ENCODE results near the gene TEX22.

The TEX22 gene

GRCh38 chr14:105450123-105450505, 51.8 kb downstream of the TEX22 start:
- Histone ChIP-seq H4K8ac (ENCODE audit: low read length) (no peak overlapping the region), H3K27me3 (ENCODE audit: control insufficient read depth in 1 of 2, insufficient read depth in 1 of 2, low read length in 2 of 2) (no peaks in the 10 kb centered on the region), H3K4me1 (ENCODE audit: control insufficient read depth, insufficient read depth, low read depth, low read length) (peaks cover 18% of the 10 kb centered on the region), H3K4ac (ENCODE audit: low read depth in 1 of 2, low read length in 2 of 2) (no peak overlapping the region), H2BK12ac (ENCODE audit: low read length in 2 of 2) (no peak overlapping the region), H4K91ac (ENCODE audit: low read length) (no peak overlapping the region), H3K4me3 (ENCODE audit: insufficient read depth in 1 of 2, low read depth in 1 of 2, low read length in 2 of 2) (no peak overlapping the region), H3K9me3 (ENCODE audit: control insufficient read depth, low read length) (no peaks in the 10 kb centered on the region), H2BK15ac (ENCODE audit: low read depth, poor library complexity, severe bottlenecking) (no peak overlapping the region), H2BK5ac (ENCODE audit: low read depth, low read length, poor library complexity, severe bottlenecking) (no peak overlapping the region), H2BK120ac (ENCODE audit: low read depth, low read length) (no peak overlapping the region), H3K9ac (ENCODE audit: low read length) (no peak overlapping the region), H3K14ac (ENCODE audit: low read length in 2 of 2) (no peak overlapping the region), H3K23ac (ENCODE audit: low read length in 2 of 2) (no peak overlapping the region), H3K36me3 (ENCODE audit: control insufficient read depth in 1 of 2, insufficient read depth in 2 of 2, low read depth in 1 of 2, low read length in 2 of 2) (peaks cover 44 to 97% of the 10 kb centered on the region in 2 experiments), H3K4me2 (ENCODE audit: low read length, poor library complexity, severe bottlenecking) (no peak overlapping the region), H2AK5ac (ENCODE audit: low read length, severe bottlenecking) (no peak overlapping the region), H3K27ac (ENCODE audit: low read length, poor library complexity, severe bottlenecking) (no peak overlapping the region), H3K18ac (ENCODE audit: low read depth in 1 of 2, low read length in 2 of 2) (no peak overlapping the region), H3K79me1 (replicated peaks; ENCODE audit: low read length, poor library complexity, severe bottlenecking) (peaks cover 57% of the 10 kb centered on the region), H2AFZ (ENCODE audit: low read depth, low read length) (no peak overlapping the region)
- WGBS = 90% methylated on average over 22 of the region's 22 CpGs
- no peak for DNase-seq

GRCh38 chr14:105450864-105451720, 52.8 kb downstream of the TEX22 start:
- Histone ChIP-seq H3K27ac (ENCODE audit: low read length, poor library complexity, severe bottlenecking) (no peak overlapping the region), H3K9me3 (ENCODE audit: control insufficient read depth, low read length) (no peaks in the 10 kb centered on the region), H3K23ac (ENCODE audit: low read length in 2 of 2) (no peak overlapping the region), H3K36me3 (ENCODE audit: control insufficient read depth in 1 of 2, insufficient read depth in 2 of 2, low read depth in 1 of 2, low read length in 2 of 2) (peaks cover 53 to 97% of the 10 kb centered on the region in 2 experiments), H4K91ac (ENCODE audit: low read length) (no peak overlapping the region), H2AFZ (ENCODE audit: low read depth, low read length) (no peak overlapping the region), H3K18ac (ENCODE audit: low read depth in 1 of 2, low read length in 2 of 2) (no peak overlapping the region), H3K79me1 (replicated peaks; ENCODE audit: low read length, poor library complexity, severe bottlenecking) (peaks cover 54% of the 10 kb centered on the region), H3K9ac (ENCODE audit: low read length) (no peak overlapping the region), H3K27me3 (ENCODE audit: control insufficient read depth in 1 of 2, insufficient read depth in 1 of 2, low read length in 2 of 2) (no peaks in the 10 kb centered on the region), H2BK12ac (ENCODE audit: low read length in 2 of 2) (no peak overlapping the region), H3K4me3 (ENCODE audit: insufficient read depth in 1 of 2, low read depth in 1 of 2, low read length in 2 of 2) (no peak overlapping the region), H2AK5ac (ENCODE audit: low read length, severe bottlenecking) (no peak overlapping the region), H3K4ac (ENCODE audit: low read depth in 1 of 2, low read length in 2 of 2) (no peak overlapping the region), H2BK5ac (ENCODE audit: low read depth, low read length, poor library complexity, severe bottlenecking) (no peak overlapping the region), H4K8ac (ENCODE audit: low read length) (no peak overlapping the region), H3K4me2 (ENCODE audit: low read length, poor library complexity, severe bottlenecking) (no peak overlapping the region), H2BK15ac (ENCODE audit: low read depth, poor library complexity, severe bottlenecking) (no peak overlapping the region), H3K4me1 (ENCODE audit: control insufficient read depth, insufficient read depth, low read depth, low read length) (peaks cover 18% of the 10 kb centered on the region), H3K14ac (ENCODE audit: low read length in 2 of 2) (no peak overlapping the region), H2BK120ac (ENCODE audit: low read depth, low read length) (no peak overlapping the region)
- 93% methylated on average over 29 of the region's 29 CpGs for WGBS
- DNase-seq = no peak

GRCh38 chr14:105452963-105453362, 54.6 kb downstream of the TEX22 start:
- H3K27ac ChIP-seq (ENCODE audit: low read length, poor library complexity, severe bottlenecking) = no peak overlapping the region
- DNase-seq = no peak
- no peak overlapping the region for H4K8ac ChIP-seq (ENCODE audit: low read length)

GRCh38 chr14:105453847-105454246, 55.5 kb downstream of the TEX22 start:
- no peak overlapping the region for H2AFZ ChIP-seq (ENCODE audit: low read depth, low read length)
- H3K14ac ChIP-seq (ENCODE audit: low read length in 2 of 2) = no peak overlapping the region
- H3K27ac ChIP-seq (ENCODE audit: low read length, poor library complexity, severe bottlenecking) = no peak overlapping the region
- peaks cover 62 to 97% of the 10 kb centered on the region in 2 experiments for H3K36me3 ChIP-seq (ENCODE audit: control insufficient read depth in 1 of 2, insufficient read depth in 2 of 2, low read depth in 1 of 2, low read length in 2 of 2)
- H4K91ac ChIP-seq (ENCODE audit: low read length) = no peak overlapping the region
- peaks cover 2% of the 10 kb centered on the region for H3K4me1 ChIP-seq (ENCODE audit: control insufficient read depth, insufficient read depth, low read depth, low read length)
- no peak overlapping the region for H4K8ac ChIP-seq (ENCODE audit: low read length)
- WGBS = 93% methylated on average over 14 of the region's 14 CpGs
- H2BK120ac ChIP-seq (ENCODE audit: low read depth, low read length) = no peak overlapping the region
- no peak overlapping the region for H3K23ac ChIP-seq (ENCODE audit: low read length in 2 of 2)
- H3K79me1 ChIP-seq (replicated peaks; ENCODE audit: low read length, poor library complexity, severe bottlenecking) = peaks cover 49% of the 10 kb centered on the region
- no peak overlapping the region for H2BK5ac ChIP-seq (ENCODE audit: low read depth, low read length, poor library complexity, severe bottlenecking)
- H3K9ac ChIP-seq (ENCODE audit: low read length) = no peak overlapping the region
- H3K18ac ChIP-seq (ENCODE audit: low read depth in 1 of 2, low read length in 2 of 2) = no peak overlapping the region
- no peak overlapping the region for H3K4ac ChIP-seq (ENCODE audit: low read depth in 1 of 2, low read length in 2 of 2)
- H3K4me3 ChIP-seq (ENCODE audit: insufficient read depth in 1 of 2, low read depth in 1 of 2, low read length in 2 of 2) = no peak overlapping the region
- H3K4me2 ChIP-seq (ENCODE audit: low read length, poor library complexity, severe bottlenecking) = no peak overlapping the region
- H2BK12ac ChIP-seq (ENCODE audit: low read length in 2 of 2) = no peak overlapping the region
- H3K27me3 ChIP-seq (ENCODE audit: control insufficient read depth in 1 of 2, insufficient read depth in 1 of 2, low read length in 2 of 2) = no peaks in the 10 kb centered on the region
- no peak overlapping the region for H2BK15ac ChIP-seq (ENCODE audit: low read depth, poor library complexity, severe bottlenecking)
- H3K9me3 ChIP-seq (ENCODE audit: control insufficient read depth, low read length) = no peaks in the 10 kb centered on the region
- H2AK5ac ChIP-seq (ENCODE audit: low read length, severe bottlenecking) = no peak overlapping the region
- no peak for DNase-seq

More at GRCh38 chr14:105452963-105453362, 54.6 kb downstream of the TEX22 start:
- Histone ChIP-seq H3K27me3 (ENCODE audit: control insufficient read depth in 1 of 2, insufficient read depth in 1 of 2, low read length in 2 of 2) (no peaks in the 10 kb centered on the region), H3K36me3 (ENCODE audit: control insufficient read depth in 1 of 2, insufficient read depth in 2 of 2, low read depth in 1 of 2, low read length in 2 of 2) (peaks cover 57 to 97% of the 10 kb centered on the region in 2 experiments), H3K4me1 (ENCODE audit: control insufficient read depth, insufficient read depth, low read depth, low read length) (peaks cover 7% of the 10 kb centered on the region), H3K4ac (ENCODE audit: low read depth in 1 of 2, low read length in 2 of 2) (no peak overlapping the region), H2BK120ac (ENCODE audit: low read depth, low read length) (no peak overlapping the region), H2BK12ac (ENCODE audit: low read length in 2 of 2) (no peak overlapping the region), H2AK5ac (ENCODE audit: low read length, severe bottlenecking) (no peak overlapping the region), H3K4me3 (ENCODE audit: insufficient read depth in 1 of 2, low read depth in 1 of 2, low read length in 2 of 2) (no peak overlapping the region), H3K18ac (ENCODE audit: low read depth in 1 of 2, low read length in 2 of 2) (no peak overlapping the region), H2AFZ (ENCODE audit: low read depth, low read length) (no peak overlapping the region), H3K9me3 (ENCODE audit: control insufficient read depth, low read length) (no peaks in the 10 kb centered on the region), H3K9ac (ENCODE audit: low read length) (no peak overlapping the region), H3K79me1 (replicated peaks; ENCODE audit: low read length, poor library complexity, severe bottlenecking) (peaks cover 48% of the 10 kb centered on the region), H2BK5ac (ENCODE audit: low read depth, low read length, poor library complexity, severe bottlenecking) (no peak overlapping the region), H3K4me2 (ENCODE audit: low read length, poor library complexity, severe bottlenecking) (no peak overlapping the region), H2BK15ac (ENCODE audit: low read depth, poor library complexity, severe bottlenecking) (no peak overlapping the region), H4K91ac (ENCODE audit: low read length) (no peak overlapping the region), H3K23ac (ENCODE audit: low read length in 2 of 2) (no peak overlapping the region), H3K14ac (ENCODE audit: low read length in 2 of 2) (no peak overlapping the region)
- 88% methylated on average over 12 of the region's 14 CpGs for WGBS
